ENCODE results near the gene FIP1L1.
A peak's percentile ranks its signal among the peaks of the same experiment; 100 is the strongest.
"Not testable (repeated sequence)": the region's sequence is repeated elsewhere in the genome, so short reads cannot be mapped to it uniquely, and the experiment has no call there.

The FIP1L1 gene

GRCh38 chr4:53377319-53378170, at the start of gene FIP1L1:
TSS of gene FIP1L1 (plus strand) at chr4:53377641. CDS start at chr4:53377839, 198 bp downstream.
- peak; percentile 97 for DNase-seq

DNA sequence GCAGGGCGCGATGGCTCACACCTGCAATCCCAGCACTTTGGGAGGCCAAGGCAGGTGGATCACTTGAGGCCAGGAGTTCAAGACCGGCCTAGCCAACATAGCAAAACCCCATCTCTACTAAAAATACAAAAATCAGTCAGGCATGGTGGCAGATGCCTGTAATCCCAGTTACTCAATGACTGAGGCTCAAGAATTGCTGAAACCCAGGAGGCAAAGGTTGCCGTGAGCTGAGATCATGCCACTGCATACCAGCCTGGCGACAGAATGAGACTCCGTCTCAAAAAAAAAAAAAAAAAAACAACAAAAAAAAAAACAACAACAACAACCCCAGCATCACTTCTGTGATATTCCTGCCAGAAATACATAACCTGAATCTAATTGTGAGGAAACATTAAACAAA, 42.5 kb upstream of the FIP1L1 start:
- DNase-seq, result not testable (repeated sequence)

GRCh38 chr4:53340145-53340544, 37.3 kb upstream of the FIP1L1 start:
- not testable (repeated sequence) for DNase-seq

GRCh38 chr4:53346392-53346791, 31.0 kb upstream of the FIP1L1 start:
- DNase-seq, result not testable (repeated sequence)

- no peak for DNase-seq
These were observed 30.3 kb upstream of the FIP1L1 start for GRCh38 chr4:53346920-53347852.

GRCh38 chr4:53348046-53348445, 29.4 kb upstream of the FIP1L1 start:
- DNase-seq, result no peak

GRCh38 chr4:53349091-53349491, 28.4 kb upstream of the FIP1L1 start:
- no peak for DNase-seq

GRCh38 chr4:53354012-53354722, 23.3 kb upstream of the FIP1L1 start:
- no peak for DNase-seq

GRCh38 chr4:53355930-53356521, 21.4 kb upstream of the FIP1L1 start:
- DNase-seq, result no peak

DNA sequence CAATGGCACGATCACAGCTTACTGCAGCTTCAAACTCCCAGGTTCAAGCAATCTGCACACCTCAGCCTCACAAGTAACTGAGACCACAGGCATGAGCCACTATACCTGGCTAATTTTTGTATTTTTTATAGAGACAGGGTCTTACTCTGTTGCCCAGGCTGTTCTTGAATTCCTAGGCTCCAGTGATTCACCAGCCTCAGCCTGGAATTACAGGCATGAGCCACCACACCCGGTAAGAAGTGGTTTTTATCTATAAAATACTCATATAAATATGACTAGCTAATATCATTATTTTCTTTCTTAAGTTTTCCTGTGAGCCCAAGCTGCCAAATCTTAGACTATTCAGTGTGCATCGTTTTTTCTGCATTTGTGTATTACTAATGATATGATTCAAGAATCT, 16.0 kb upstream of the FIP1L1 start:
- no peak for DNase-seq

- DNase-seq, result no peak
These were observed 15.3 kb upstream of the FIP1L1 start for GRCh38 chr4:53362093-53362492.

- no peak for DNase-seq
These were observed 12.8 kb upstream of the FIP1L1 start for GRCh38 chr4:53364624-53365023.

DNA sequence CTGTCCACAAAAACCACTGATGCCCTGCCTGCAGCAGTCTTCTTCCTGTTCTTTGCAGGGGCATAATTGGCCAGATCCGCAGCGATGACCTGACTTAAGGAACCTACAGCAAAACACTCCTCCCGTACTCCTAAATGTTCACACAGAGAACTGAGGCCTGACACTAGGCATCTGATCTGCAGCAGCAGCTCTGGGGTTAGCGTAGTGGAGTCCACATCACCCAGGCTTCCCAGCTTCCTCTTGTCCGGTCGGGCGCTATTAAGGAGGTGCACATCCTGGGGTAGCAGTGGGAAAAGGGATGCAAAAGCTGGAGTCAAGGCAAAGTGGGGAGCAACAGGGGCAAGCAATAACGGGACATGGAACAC, 12.3 kb upstream of the FIP1L1 start:
- DNase-seq, result no peak

DNA sequence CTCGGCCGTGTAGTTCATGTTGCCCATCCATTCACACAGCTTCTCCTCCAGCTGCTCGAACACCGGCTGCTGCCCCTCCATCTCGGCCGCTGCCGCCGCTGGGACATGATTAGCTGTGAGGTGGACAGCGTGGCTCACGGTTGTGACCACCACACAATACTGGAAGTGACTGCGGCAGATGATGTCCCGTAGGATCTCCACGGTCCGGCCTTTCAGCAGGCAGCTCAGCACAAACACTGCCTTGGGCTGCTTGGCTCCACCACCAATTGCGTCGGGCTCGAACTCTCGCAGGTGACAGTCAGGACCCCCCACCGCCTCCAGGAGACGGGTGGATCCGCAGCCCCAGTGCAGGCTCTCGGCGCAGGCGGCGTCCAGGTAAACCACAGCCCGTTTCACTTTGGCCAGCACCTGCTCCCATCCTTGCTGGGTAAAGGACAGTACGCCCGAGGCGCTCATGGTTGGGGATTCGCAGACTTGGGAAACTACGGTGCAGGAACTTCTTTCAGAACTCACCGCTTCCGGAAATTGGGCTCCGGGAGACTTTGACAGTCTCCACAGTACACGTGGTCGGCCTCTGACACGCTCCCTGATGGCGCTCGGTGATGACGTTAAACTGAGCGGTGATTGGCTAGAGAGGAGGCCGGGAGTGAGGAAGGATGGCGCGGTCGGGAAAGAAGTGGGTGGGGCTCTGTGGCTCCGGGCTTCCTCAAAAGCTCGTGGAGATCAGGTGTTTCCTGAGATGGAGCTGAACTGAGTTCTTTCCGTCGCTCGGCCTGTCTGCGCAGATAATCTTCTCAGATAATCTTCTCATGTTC, 11.7 kb upstream of the FIP1L1 start, which contains the start of gene SCFD2:
Gene SCFD2, minus strand, starts transcription at position 576 of the 815 bp plus-strand sequence.
- peak; percentile 98 for DNase-seq

DNA sequence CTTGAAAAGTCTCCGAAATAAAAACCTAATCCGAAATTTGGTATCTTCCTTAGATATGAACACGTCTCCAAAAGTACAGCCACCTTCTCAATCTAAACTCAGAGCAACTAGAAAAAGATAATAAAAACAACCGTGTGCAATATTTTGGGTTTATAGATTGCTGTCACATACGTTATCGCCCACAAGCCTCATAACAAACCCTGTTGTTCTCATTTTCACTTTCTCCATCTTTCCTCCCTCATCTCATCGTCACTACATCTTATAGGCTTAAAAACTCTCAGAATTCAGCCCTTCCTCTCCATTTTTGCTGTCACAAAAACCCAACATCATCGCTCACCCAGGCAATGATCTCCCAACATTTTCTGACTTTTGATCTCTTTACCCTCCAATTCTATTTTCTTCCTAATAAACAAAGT, 11.1 kb upstream of the FIP1L1 start:
- no peak for DNase-seq

DNA sequence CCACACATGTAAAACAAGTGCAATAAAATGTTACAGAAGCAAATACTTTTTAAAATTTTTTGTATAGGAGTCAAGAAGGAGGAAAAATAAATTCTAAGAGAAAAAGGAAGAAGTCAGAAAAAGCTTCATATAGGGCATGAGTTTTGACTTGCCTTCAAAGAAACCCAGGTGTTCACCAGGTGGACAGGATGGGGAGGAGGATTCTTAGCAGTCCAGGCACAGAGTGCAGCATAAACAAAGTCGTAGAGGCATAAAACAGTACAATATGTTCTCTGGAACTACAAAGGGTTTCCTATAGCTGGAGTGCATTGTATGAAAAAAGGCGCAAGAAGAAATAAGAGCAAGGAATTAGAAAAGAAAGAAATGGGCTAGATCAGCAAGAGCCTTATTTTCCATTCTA, 9.7 kb upstream of the FIP1L1 start:
- DNase-seq, result no peak

DNA sequence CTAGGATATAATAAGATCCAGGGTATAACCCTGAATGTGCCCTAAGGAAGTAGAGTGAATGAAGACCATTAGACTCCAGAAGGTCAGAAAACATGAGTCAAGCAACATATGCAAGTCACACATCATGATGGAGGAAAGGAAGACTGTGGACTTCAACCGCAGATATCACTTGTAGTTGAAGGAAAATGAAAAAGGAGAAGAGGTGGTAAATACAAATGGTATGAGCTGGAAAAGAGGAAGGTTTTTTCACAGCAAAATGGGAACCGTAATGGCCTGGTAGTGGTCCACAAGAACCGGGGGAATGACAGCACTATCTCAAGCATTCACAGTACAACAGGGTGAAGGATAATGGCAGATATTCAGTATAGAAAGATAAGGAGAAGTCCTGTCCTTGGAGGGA, 6.4 kb upstream of the FIP1L1 start:
- DNase-seq, result no peak

GRCh38 chr4:53371843-53372521, 5.5 kb upstream of the FIP1L1 start:
- DNase-seq, result no peak

DNA sequence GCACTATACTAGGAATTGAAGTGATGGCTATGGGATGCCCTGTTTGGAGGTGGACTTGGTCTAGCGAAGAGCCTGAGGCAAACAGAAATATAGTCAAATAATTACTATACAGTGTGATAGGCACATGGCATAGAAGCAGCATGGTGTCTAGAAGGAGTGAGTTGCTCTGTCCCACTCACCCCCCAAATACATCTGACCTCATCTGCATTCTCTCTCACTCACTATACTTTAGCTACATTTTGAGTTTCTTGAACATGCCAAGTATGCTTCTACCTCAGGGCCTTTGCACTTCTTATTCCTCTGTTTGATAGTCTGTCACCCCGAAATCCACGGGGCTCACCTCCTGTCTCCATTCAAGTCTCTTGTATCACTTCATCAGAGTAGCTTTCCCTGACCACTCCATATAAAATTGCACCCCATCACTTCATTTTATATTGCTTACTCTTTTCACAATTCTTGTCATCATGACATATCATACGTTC, 2.6 kb upstream of the FIP1L1 start:
- DNase-seq, result no peak

DNA sequence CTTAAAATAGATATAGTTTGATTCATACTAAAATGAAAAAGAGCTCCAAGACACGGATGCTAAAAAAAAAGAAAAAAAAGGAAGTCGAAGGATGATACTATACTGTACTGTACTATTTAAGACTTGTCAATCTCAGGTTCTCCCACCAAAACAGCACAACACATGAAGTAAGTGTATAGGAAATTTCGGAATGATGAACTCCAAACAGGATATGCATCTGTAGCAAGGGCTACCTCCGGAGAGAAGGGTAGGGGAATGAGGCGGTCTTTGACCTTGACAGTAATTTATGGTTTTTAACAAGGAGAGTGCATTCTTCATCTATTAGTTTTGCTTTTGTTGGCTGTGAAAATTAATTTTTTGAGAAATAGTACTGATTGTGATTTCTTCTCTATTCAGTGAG, 541 bp upstream of the FIP1L1 start:
- DNase-seq, result no peak

- no peak for DNase-seq
These were observed 686 bp downstream of the FIP1L1 start for GRCh38 chr4:53378171-53378482.
